MM.1S (cell line): Measurements from ENCODE around the gene SLC41A2.

Source experiments
- DNase-seq: peaks from one replicate; pipeline ENCODE4 v3.0.0-alpha.2; 2015
- H2AFZ ChIP-seq: fragments of 300-600 bp; sonication (generic); 2 replicates; pipeline ENCODE4 v1.6.0; 2016; ENCODE audit warnings: antibody characterized with exemption, low read length
- H3F3A ChIP-seq: fragments of 300-600 bp; sonication (generic); 2 replicates; pipeline ENCODE4 v1.6.1; 2016; ENCODE audit warnings: mild to moderate bottlenecking, antibody characterized with exemption, low read length, moderate library complexity, mixed read lengths; ENCODE audit not compliant: insufficient read depth
- H3K27ac ChIP-seq: fragments of 300-600 bp; sonication (generic); 2 replicates; pipeline ENCODE4 v1.5.1; 2016; ENCODE audit warnings: mild to moderate bottlenecking, low read length
- H3K27me3 ChIP-seq: fragments of 300-600 bp; sonication (generic); replicated peaks from 2 replicates; pipeline ENCODE4 v1.6.0; 2016; ENCODE audit warnings: low read length; ENCODE audit not compliant: insufficient read depth
- H3K36me3 ChIP-seq: fragments of 300-600 bp; sonication (generic); replicated peaks from 2 replicates; pipeline ENCODE4 v1.6.1; 2016; ENCODE audit warnings: mild to moderate bottlenecking, low read length, mixed read lengths; ENCODE audit not compliant: insufficient read depth
- H3K4me1 ChIP-seq: fragments of 300-600 bp; sonication (generic); 2 replicates; pipeline ENCODE4 v1.6.1; 2016; ENCODE audit warnings: low read length, mixed read lengths
- H3K4me2 ChIP-seq: fragments of 300-600 bp; sonication (generic); 2 replicates; pipeline ENCODE4 v1.6.0; 2016; ENCODE audit warnings: low read depth, low read length
- H3K4me3 ChIP-seq: fragments of 300-600 bp; sonication (generic); 2 replicates; pipeline ENCODE4 v1.5.1; 2016; ENCODE audit warnings: low read length, mixed read lengths
- H3K79me2 ChIP-seq: fragments of 300-600 bp; sonication (generic); 2 replicates; pipeline ENCODE4 v1.6.1; 2016; ENCODE audit warnings: mixed run types, low read length, mixed read lengths
- H3K9ac ChIP-seq: fragments of 300-600 bp; sonication (generic); 2 replicates; pipeline ENCODE4 v1.6.1; 2016; ENCODE audit warnings: low read length, mixed read lengths
- H3K9me2 ChIP-seq: fragments of 300-600 bp; sonication (generic); replicated peaks from 2 replicates; pipeline ENCODE4 v1.6.1; 2016; ENCODE audit warnings: mild to moderate bottlenecking, low read length, mixed read lengths; ENCODE audit not compliant: insufficient read depth
- H3K9me3 ChIP-seq: fragments of 300-600 bp; sonication (generic); replicated peaks from 2 replicates; pipeline ENCODE4 v1.6.1; 2016; ENCODE audit warnings: mild to moderate bottlenecking, low read length, mixed read lengths; ENCODE audit not compliant: insufficient read depth
- H4K20me1 ChIP-seq: fragments of 300-600 bp; sonication (generic); 2 replicates; pipeline ENCODE4 v1.6.1; 2016; ENCODE audit warnings: mild to moderate bottlenecking, low read length, moderate library complexity, mixed read lengths; ENCODE audit not compliant: insufficient read depth
- CTCF ChIP-seq: fragments of 300-600 bp; sonication (generic); IDR thresholded peaks from 2 replicates; pipeline ENCODE4 v1.5.1; 2016; ENCODE audit warnings: antibody characterized with exemption, low read length, mixed read lengths
- EZH2 ChIP-seq: fragments of 300-600 bp; sonication (generic); optimal IDR thresholded peaks from 2 replicates; pipeline ENCODE3; 2017; ENCODE audit warnings: low read depth, mild to moderate bottlenecking, antibody characterized with exemption, low read length, mixed read lengths
- EZH2phosphoT487 ChIP-seq: fragments of 300-600 bp; sonication (generic); IDR thresholded peaks from 2 replicates; pipeline ENCODE4 v1.6.1; 2018; ENCODE audit warnings: antibody characterized with exemption, low read length

SLC41A2 gene, protein sequence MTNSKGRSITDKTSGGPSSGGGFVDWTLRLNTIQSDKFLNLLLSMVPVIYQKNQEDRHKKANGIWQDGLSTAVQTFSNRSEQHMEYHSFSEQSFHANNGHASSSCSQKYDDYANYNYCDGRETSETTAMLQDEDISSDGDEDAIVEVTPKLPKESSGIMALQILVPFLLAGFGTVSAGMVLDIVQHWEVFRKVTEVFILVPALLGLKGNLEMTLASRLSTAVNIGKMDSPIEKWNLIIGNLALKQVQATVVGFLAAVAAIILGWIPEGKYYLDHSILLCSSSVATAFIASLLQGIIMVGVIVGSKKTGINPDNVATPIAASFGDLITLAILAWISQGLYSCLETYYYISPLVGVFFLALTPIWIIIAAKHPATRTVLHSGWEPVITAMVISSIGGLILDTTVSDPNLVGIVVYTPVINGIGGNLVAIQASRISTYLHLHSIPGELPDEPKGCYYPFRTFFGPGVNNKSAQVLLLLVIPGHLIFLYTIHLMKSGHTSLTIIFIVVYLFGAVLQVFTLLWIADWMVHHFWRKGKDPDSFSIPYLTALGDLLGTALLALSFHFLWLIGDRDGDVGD

GRCh38 chr12:104958001-104958804 is at the start of gene SLC41A2:
Gene SLC41A2 (minus strand): TSS chr12:104958290. CDS start chr12:104928527, 29,763 bp downstream.
- H3K9me2 ChIP-seq = no peaks in the 10 kb centered on the region
- peak within 1 kb of the TSS; percentile 93 for H3K27ac ChIP-seq
- peak within 1 kb of the TSS; percentile 91 for H3K4me3 ChIP-seq
- TF ChIP-seq EZH2phosphoT487 (no peak), EZH2 (no peak), CTCF (no peak)
- H3K4me1 ChIP-seq = peaks cover 22% of the 10 kb centered on the region
- H3K79me2 ChIP-seq = peaks cover 34% of the 10 kb centered on the region
- H3K4me2 ChIP-seq = peak within 1 kb of the TSS; percentile 93
- peaks cover 17% of the 10 kb centered on the region for H3F3A ChIP-seq
- peak; percentile 96 for DNase-seq
- no peaks in the 10 kb centered on the region for H3K27me3 ChIP-seq
- H3K9me3 ChIP-seq = no peaks in the 10 kb centered on the region
- no peaks in the 10 kb centered on the region for H4K20me1 ChIP-seq
- peak within 1 kb of the TSS; percentile 91 for H3K9ac ChIP-seq
- H2AFZ ChIP-seq = peak within 1 kb of the TSS; percentile 84
- no peaks in the 10 kb centered on the region for H3K36me3 ChIP-seq

DNA sequence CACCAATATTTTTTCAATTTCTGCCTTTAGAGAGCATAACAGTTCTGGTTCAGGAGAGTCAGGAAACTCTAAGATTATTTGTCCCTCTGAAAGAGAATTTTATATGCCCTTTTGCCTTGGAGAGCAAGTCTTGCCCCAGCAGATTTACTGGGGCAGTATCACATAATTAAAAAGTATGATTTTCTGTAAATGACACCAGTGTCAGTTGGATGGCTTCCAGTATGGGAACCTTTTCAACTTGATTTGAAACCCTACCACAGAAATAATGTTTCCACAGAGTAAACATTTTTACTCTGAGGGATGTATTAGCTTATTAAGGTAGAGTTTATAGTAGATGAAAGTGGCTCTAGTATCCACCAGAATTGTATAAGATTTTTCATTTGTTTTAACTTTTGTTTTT is 43.4 kb upstream of the SLC41A2 start:
- Histone ChIP-seq H3K4me2 (no peak overlapping the region), H3K9ac (no peak overlapping the region), H3K9me2 (no peaks in the 10 kb centered on the region), H3K4me3 (no peak overlapping the region), H3K9me3 (no peaks in the 10 kb centered on the region), H3K79me2 (peaks cover 7% of the 10 kb centered on the region), H3K27me3 (no peaks in the 10 kb centered on the region), H3K27ac (no peak overlapping the region), H3F3A (no peaks in the 10 kb centered on the region), H2AFZ (no peak overlapping the region), H3K36me3 (peaks cover 21% of the 10 kb centered on the region), H4K20me1 (no peaks in the 10 kb centered on the region), H3K4me1 (peaks cover 21% of the 10 kb centered on the region)
- TF ChIP-seq EZH2 (no peak), CTCF (no peak), EZH2phosphoT487 (no peak)
- no peak for DNase-seq

- peaks cover 21% of the 10 kb centered on the region for H3K36me3 ChIP-seq
- peaks cover 7% of the 10 kb centered on the region for H3K79me2 ChIP-seq
- no peak overlapping the region for H3K4me2 ChIP-seq
- no peaks in the 10 kb centered on the region for H3F3A ChIP-seq
- no peaks in the 10 kb centered on the region for H3K27me3 ChIP-seq
- peaks cover 21% of the 10 kb centered on the region for H3K4me1 ChIP-seq
- TF ChIP-seq EZH2 (no peak), CTCF (no peak), EZH2phosphoT487 (no peak)
- no peak overlapping the region for H3K9ac ChIP-seq
- no peak overlapping the region for H3K4me3 ChIP-seq
- H3K9me2 ChIP-seq = no peaks in the 10 kb centered on the region
- H2AFZ ChIP-seq = no peak overlapping the region
- DNase-seq = no peak
- H3K9me3 ChIP-seq = no peaks in the 10 kb centered on the region
- no peaks in the 10 kb centered on the region for H4K20me1 ChIP-seq
- H3K27ac ChIP-seq = no peak overlapping the region
These were observed 41.2 kb upstream of the SLC41A2 start for GRCh38 chr12:104999347-104999685.
